Activated CD4-positive, CD25-positive, alpha-beta regulatory T cell (primary cell): ENCODE measurements around the gene TTC3.
"Not testable (repeated sequence)": the region's sequence is repeated elsewhere in the genome, so short reads cannot be mapped to it uniquely, and the experiment has no call there.

Experiments
- DNase-seq, 4 experiments: peaks; one replicate each; lab custom pipeline; 2025; lab: John Stamatoyannopoulos, UW

Gene TTC3

GRCh38 chr21:37093977-37094376, 20.9 kb downstream of the TTC3 start:
- DNase-seq, result no peak

GRCh38 chr21:37095821-37096220, 22.8 kb downstream of the TTC3 start:
- no peak for DNase-seq

GRCh38 chr21:37098751-37099150, 25.7 kb downstream of the TTC3 start:
- DNase-seq, result no peak

- no peak for DNase-seq
Measured at GRCh38 chr21:37100316-37100715, 27.3 kb downstream of the TTC3 start.

GRCh38 chr21:37101384-37101783, 28.3 kb downstream of the TTC3 start:
- no peak for DNase-seq

- not testable (repeated sequence) for DNase-seq
Measured at GRCh38 chr21:37102746-37103145, 29.7 kb downstream of the TTC3 start.

GRCh38 chr21:37106998-37107397, 33.9 kb downstream of the TTC3 start:
- DNase-seq, result no peak

- not testable (repeated sequence) for DNase-seq
Measured at GRCh38 chr21:37111029-37111428, 38.0 kb downstream of the TTC3 start.

GRCh38 chr21:37114301-37114700, 41.2 kb downstream of the TTC3 start:
- DNase-seq, result not testable (repeated sequence)

GRCh38 chr21:37116459-37116858, 43.4 kb downstream of the TTC3 start:
- not testable (repeated sequence) for DNase-seq

GRCh38 chr21:37117204-37117603, 44.1 kb downstream of the TTC3 start:
- no peak for DNase-seq

- no peak for DNase-seq
Measured at GRCh38 chr21:37118187-37118826, 45.3 kb downstream of the TTC3 start.

GRCh38 chr21:37119421-37120218, 46.6 kb downstream of the TTC3 start:
- no peak for DNase-seq

- no peak for DNase-seq
Measured at GRCh38 chr21:37128076-37128475, 55.0 kb downstream of the TTC3 start.

GRCh38 chr21:37130971-37131370, 57.9 kb downstream of the TTC3 start:
- DNase-seq, result no peak

GRCh38 chr21:37136261-37136660, 63.2 kb downstream of the TTC3 start:
- DNase-seq, result no peak

- no peak for DNase-seq
Measured at GRCh38 chr21:37136744-37137143, 63.7 kb downstream of the TTC3 start.

- no peak for DNase-seq
Measured at GRCh38 chr21:37139154-37139553, 66.1 kb downstream of the TTC3 start.

- DNase-seq, result no peak
Measured at GRCh38 chr21:37139902-37140301, 66.8 kb downstream of the TTC3 start.

GRCh38 chr21:37143392-37143791, 70.3 kb downstream of the TTC3 start:
- not testable (repeated sequence) for DNase-seq

GRCh38 chr21:37145635-37146111, 72.6 kb downstream of the TTC3 start:
- no peak for DNase-seq

GRCh38 chr21:37146320-37147235, 73.5 kb downstream of the TTC3 start:
- DNase-seq, result no peak
